ENCODE measurements around the gene RPEL1. TPM values are rescaled to one million over a fixed set of nuclear protein-coding genes. Genes with fewer than 3 reads are reported as not detected.

Gene RPEL1
- total RNA-seq, 4 donors from 2014 or later: 0.26 to 0.35 TPM; not detected in 2

DNA sequence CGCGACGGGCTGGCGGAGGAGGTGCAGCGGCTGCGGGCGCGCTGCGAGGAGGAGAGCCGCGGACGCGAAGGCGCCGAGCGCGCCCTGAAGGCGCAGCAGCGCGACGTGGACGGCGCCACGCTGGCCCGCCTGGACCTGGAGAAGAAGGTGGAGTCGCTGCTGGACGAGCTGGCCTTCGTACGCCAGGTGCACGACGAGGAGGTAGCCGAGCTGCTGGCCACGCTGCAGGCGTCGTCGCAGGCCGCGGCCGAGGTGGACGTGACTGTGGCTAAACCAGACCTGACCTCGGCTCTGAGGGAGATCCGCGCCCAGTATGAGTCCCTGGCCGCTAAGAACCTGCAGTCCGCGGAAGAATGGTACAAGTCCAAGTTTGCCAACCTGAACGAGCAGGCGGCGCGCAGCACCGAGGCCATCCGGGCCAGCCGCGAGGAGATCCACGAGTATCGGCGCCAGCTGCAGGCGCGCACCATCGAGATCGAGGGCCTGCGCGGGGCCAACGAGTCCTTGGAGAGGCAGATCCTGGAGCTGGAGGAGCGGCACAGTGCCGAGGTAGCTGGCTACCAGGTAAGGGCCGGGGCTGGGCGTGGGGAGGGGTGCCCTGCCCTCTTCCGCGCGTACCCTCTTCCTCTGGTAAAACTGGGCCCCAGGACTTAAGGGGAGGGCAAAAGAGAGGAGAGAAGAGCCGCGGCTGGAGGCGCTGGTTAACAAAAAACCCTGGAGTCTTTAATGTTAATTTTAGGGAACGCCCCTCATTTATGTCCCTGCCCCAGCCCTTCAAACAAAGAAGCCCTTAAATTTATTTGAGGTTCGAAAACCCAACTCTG, 32.2 kb downstream of the RPEL1 start:
- TF ChIP-seq POLR2A (IDR thresholded peaks at IDR 0.05): no peak
- TF ChIP-seq, protein P1, sequence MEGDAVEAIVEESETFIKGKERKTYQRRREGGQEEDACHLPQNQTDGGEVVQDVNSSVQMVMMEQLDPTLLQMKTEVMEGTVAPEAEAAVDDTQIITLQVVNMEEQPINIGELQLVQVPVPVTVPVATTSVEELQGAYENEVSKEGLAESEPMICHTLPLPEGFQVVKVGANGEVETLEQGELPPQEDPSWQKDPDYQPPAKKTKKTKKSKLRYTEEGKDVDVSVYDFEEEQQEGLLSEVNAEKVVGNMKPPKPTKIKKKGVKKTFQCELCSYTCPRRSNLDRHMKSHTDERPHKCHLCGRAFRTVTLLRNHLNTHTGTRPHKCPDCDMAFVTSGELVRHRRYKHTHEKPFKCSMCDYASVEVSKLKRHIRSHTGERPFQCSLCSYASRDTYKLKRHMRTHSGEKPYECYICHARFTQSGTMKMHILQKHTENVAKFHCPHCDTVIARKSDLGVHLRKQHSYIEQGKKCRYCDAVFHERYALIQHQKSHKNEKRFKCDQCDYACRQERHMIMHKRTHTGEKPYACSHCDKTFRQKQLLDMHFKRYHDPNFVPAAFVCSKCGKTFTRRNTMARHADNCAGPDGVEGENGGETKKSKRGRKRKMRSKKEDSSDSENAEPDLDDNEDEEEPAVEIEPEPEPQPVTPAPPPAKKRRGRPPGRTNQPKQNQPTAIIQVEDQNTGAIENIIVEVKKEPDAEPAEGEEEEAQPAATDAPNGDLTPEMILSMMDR (IDR thresholded peaks at IDR 0.05): no peak
- DNase-seq: no peak
- no peak overlapping the region for H3K27ac ChIP-seq
- no peaks in the 10 kb centered on the region for H3K9me3 ChIP-seq
- no peaks in the 10 kb centered on the region for H3K36me3 ChIP-seq
- peaks cover 14 to 28% of the 10 kb centered on the region in 2 donors for H3K27me3 ChIP-seq
- intact Hi-C loops (cut with DNase I; ENCODE audit: low total_unique reads): no loop called here
- no peak overlapping the region for H3K4me3 ChIP-seq
- H3K4me1 ChIP-seq: no peaks in the 10 kb centered on the region

DNA sequence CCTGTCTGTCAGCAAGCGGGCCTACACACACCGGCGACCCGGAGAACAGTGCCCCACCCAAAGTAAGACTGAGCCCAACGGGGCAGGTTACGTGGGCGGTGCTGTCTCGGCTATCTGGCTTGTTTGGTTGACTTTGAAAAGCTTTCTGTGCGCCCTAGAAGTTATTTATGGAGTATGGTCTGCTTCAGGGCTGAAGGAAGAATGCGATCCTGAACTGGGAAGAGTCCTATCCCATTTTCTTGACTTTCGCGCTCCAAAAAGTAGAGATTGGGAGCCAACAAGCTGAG, 32.8 kb downstream of the RPEL1 start:
- Histone ChIP-seq H3K9me3 (no peaks in the 10 kb centered on the region), H3K27ac (no peak overlapping the region), H3K27me3 (peaks cover 14 to 28% of the 10 kb centered on the region in 2 donors), H3K4me3 (no peak overlapping the region), H3K4me1 (no peaks in the 10 kb centered on the region), H3K36me3 (no peaks in the 10 kb centered on the region)
- intact Hi-C loops (cut with DNase I; ENCODE audit: low total_unique reads): no loop called here
- TF ChIP-seq POLR2A (IDR thresholded peaks at IDR 0.05): no peak
- TF ChIP-seq, protein P1 (IDR thresholded peaks at IDR 0.05): no peak
- no peak for DNase-seq

DNA sequence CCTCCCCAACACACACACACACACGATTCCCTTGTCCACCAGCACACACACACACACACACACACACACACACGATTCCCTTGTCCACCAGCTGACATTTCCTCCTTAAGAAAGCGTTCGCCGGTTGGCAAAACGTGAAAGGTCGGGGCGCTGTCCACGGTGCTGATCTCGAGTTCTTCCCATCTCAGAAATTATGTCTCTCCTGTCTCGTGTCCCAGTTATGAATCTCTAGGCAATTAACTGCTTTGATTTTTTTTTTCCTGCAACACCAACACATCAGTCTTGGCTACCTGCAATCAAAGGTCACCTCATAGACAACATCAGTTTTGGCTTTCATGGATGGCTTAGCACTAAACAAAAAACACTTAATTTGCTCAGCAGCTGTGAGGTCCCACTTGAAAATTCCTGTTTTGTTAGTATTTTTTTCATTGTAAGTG, 33.2 kb downstream of the RPEL1 start:
- no peak overlapping the region for H3K27ac ChIP-seq
- TF ChIP-seq POLR2A (IDR thresholded peaks at IDR 0.05): no peak
- TF ChIP-seq, protein P1 (IDR thresholded peaks at IDR 0.05): no peak
- H3K9me3 ChIP-seq: no peaks in the 10 kb centered on the region
- no peaks in the 10 kb centered on the region for H3K36me3 ChIP-seq
- peak in 1 of 2 donors; percentile 31 for DNase-seq
- no peaks in the 10 kb centered on the region for H3K4me1 ChIP-seq
- intact Hi-C loops (cut with DNase I; ENCODE audit: low total_unique reads): no loop called here
- peaks cover 14 to 28% of the 10 kb centered on the region in 2 donors for H3K27me3 ChIP-seq
- no peak overlapping the region for H3K4me3 ChIP-seq

DNA sequence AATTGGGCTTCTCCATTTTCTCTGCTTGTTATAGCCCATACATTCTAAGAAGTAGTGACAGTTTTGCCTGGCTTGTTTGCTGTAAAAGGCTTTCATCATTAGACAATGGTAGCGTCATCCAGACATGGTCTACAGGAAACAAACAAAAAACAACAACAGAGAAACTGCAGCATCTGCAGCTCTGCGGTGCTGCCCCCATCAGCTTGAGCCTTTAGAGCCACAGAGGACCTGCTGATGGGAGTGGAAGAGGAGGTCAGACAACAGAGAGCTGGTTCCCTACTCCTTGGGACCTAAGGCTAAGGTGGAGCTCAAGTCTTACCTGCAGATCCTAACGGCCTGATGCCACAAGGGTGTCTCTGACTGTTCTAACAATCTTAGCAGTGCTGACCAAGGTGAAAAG, 34.3 kb downstream of the RPEL1 start:
- Histone ChIP-seq H3K9me3 (no peaks in the 10 kb centered on the region), H3K27ac (no peak overlapping the region), H3K4me3 (no peak overlapping the region), H3K36me3 (no peaks in the 10 kb centered on the region), H3K4me1 (no peaks in the 10 kb centered on the region), H3K27me3 (peaks cover 14 to 28% of the 10 kb centered on the region in 2 donors)
- TF ChIP-seq POLR2A (IDR thresholded peaks at IDR 0.05): no peak
- TF ChIP-seq, protein P1 (IDR thresholded peaks at IDR 0.05): no peak
- intact Hi-C loops (cut with DNase I; ENCODE audit: low total_unique reads): no loop called here
- DNase-seq: no peak

DNA sequence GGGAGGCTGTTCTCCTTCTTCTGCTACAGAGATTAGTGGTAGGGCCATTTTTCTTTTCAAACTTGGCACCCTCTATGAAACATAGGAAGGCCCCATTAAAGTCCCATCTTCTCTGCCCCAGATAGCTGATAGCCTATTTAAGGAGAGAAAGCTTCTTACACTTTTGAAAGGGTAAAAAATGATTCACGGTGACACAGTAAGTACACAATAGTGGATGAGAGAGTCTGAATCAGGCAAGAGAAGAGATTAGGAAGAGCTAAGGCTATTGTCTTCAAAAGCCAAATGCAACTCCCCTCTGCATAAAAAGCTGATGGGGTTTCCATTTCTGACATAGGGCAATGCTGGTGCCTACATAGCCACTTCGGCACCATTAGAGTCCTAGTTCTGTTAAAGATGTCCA, 34.8 kb downstream of the RPEL1 start:
- no peak overlapping the region for H3K4me3 ChIP-seq
- no peak for TF ChIP-seq POLR2A (IDR thresholded peaks at IDR 0.05)
- TF ChIP-seq, protein P1 (IDR thresholded peaks at IDR 0.05): no peak
- DNase-seq: no peak
- H3K27me3 ChIP-seq: peaks cover 14 to 28% of the 10 kb centered on the region in 2 donors
- no peaks in the 10 kb centered on the region for H3K4me1 ChIP-seq
- H3K36me3 ChIP-seq: no peaks in the 10 kb centered on the region
- intact Hi-C loops (cut with DNase I; ENCODE audit: low total_unique reads): no loop called here
- H3K9me3 ChIP-seq: no peaks in the 10 kb centered on the region
- no peak overlapping the region for H3K27ac ChIP-seq

All from uterus (tissue), 4 donors.